SH-SY5Y (cell line): ENCODE data around the gene SNTB2.

Source experiments
- GATA2 ChIP-seq: IDR thresholded peaks from 2 replicates; pipeline ENCODE4 v1.6.1; 2011; ENCODE audit warnings: mild to moderate bottlenecking, low read depth, low read length
- GATA3 ChIP-seq: IDR thresholded peaks from 2 replicates; pipeline ENCODE4 v1.6.1; 2011; ENCODE audit warnings: low read depth, mild to moderate bottlenecking, low read length, moderate library complexity

DNA sequence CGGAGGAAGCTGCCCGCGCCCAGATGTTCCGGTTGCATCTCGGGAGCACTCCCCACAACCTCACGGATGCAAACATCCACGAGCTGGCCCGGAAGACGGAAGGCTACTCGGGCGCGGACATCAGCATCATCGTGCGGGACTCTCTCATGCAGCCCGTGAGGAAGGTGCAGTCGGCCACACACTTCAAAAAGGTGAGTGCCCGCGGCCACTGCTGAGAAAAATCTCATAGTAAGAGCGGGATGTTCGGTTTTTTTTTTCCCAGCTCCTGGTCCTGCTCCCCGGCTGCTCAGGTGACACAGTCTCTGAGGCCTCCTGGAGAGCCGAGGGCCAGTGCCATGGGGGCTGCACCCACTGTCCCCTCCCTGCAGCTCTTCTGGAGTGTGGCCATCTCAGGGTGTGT lies 134.1 kb downstream of the SNTB2 start:
- TF ChIP-seq GATA3, result no peak
- no peak for TF ChIP-seq GATA2
